22Rv1 (cell line): ENCODE measurements around the gene AACS.
"Not testable (repeated sequence)": the region's sequence is repeated elsewhere in the genome, so short reads cannot be mapped to it uniquely, and the experiment has no call there.

Experiments
- H3K27ac ChIP-seq: fragments of 450-650 bp; 2 replicates; pipeline ENCODE4 v1.5.1; 2017
- ZFX ChIP-seq: fragments of 450-650 bp; IDR thresholded peaks from 2 replicates; pipeline ENCODE4 v1.6.1; 2017; ENCODE audit warnings: antibody characterized with exemption, borderline replicate concordance
- TF ChIP-seq, protein P1 (sequence below): fragments of 450-650 bp; IDR thresholded peaks from 2 replicates; pipeline ENCODE4 v1.5.1; 2017; ENCODE audit warnings: mild to moderate bottlenecking

The AACS gene

DNA sequence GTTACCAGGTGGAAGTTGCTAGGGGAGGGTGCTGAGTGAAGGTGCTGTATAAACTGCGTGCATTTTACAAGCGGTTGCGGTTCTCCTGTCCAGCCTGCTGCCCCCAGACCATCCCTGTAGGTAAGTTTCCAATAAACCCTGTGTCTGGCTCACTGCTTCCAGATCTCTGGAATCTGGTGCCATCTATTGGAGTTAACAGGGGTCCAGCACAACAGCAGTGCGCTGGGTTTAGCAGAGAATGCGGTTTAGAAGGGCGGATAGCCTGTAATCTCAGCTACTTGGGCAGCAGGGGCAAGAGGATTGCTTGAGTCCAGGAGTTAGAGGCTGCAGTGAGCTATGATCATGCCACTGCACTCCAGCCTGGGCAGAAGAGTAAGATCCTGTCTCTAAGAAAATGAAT is 4.9 kb downstream of the AACS start:
- H3K27ac ChIP-seq: no peak overlapping the region
- TF ChIP-seq, protein P1, sequence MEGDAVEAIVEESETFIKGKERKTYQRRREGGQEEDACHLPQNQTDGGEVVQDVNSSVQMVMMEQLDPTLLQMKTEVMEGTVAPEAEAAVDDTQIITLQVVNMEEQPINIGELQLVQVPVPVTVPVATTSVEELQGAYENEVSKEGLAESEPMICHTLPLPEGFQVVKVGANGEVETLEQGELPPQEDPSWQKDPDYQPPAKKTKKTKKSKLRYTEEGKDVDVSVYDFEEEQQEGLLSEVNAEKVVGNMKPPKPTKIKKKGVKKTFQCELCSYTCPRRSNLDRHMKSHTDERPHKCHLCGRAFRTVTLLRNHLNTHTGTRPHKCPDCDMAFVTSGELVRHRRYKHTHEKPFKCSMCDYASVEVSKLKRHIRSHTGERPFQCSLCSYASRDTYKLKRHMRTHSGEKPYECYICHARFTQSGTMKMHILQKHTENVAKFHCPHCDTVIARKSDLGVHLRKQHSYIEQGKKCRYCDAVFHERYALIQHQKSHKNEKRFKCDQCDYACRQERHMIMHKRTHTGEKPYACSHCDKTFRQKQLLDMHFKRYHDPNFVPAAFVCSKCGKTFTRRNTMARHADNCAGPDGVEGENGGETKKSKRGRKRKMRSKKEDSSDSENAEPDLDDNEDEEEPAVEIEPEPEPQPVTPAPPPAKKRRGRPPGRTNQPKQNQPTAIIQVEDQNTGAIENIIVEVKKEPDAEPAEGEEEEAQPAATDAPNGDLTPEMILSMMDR: peak; percentile 20; the same call in 1 of the 2 replicates
- TF ChIP-seq ZFX: no peak

GRCh38 chr12:125070661-125071390 is 5.6 kb downstream of the AACS start:
- TF ChIP-seq, protein P1: no peak
- TF ChIP-seq ZFX: no peak

GRCh38 chr12:125071456-125071855 is 6.2 kb downstream of the AACS start:
- no peak overlapping the region for H3K27ac ChIP-seq
- TF ChIP-seq, protein P1: no peak
- no peak for TF ChIP-seq ZFX

More at GRCh38 chr12:125070661-125071390, 5.6 kb downstream of the AACS start:
- no peak overlapping the region for H3K27ac ChIP-seq

- TF ChIP-seq, protein P1: no peak
- no peak for TF ChIP-seq ZFX
Measured at GRCh38 chr12:125072496-125072895, 7.3 kb downstream of the AACS start.

GRCh38 chr12:125074294-125074693 is 9.1 kb downstream of the AACS start:
- H3K27ac ChIP-seq: not testable (repeated sequence)

More at GRCh38 chr12:125072496-125072895, 7.3 kb downstream of the AACS start:
- H3K27ac ChIP-seq: no peak overlapping the region

GRCh38 chr12:125076103-125076502 is 10.9 kb downstream of the AACS start:
- no peak overlapping the region for H3K27ac ChIP-seq
- no peak for TF ChIP-seq ZFX

DNA sequence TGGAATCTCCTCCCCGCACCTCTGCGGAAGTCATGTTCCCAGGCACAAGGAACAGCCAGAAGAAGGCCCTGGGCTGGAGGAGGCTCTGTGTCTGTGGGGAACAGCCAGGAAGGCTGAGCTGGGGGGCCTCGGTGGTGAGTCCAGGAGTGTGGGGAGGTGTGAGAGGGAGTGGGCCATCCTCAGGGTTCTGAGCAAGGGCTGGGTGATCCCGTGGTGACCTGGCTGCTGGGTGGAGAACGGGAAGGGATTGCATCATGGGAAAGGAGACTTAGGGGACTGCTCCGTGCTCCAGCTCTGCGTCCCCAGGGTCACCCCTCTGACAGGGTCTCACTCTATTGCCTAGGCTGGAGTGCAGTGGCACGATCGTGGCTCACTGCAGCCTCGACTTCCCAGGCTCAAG is 13.8 kb downstream of the AACS start:
- TF ChIP-seq, protein P1: no peak
- TF ChIP-seq ZFX: no peak
- H3K27ac ChIP-seq: no peak overlapping the region

DNA sequence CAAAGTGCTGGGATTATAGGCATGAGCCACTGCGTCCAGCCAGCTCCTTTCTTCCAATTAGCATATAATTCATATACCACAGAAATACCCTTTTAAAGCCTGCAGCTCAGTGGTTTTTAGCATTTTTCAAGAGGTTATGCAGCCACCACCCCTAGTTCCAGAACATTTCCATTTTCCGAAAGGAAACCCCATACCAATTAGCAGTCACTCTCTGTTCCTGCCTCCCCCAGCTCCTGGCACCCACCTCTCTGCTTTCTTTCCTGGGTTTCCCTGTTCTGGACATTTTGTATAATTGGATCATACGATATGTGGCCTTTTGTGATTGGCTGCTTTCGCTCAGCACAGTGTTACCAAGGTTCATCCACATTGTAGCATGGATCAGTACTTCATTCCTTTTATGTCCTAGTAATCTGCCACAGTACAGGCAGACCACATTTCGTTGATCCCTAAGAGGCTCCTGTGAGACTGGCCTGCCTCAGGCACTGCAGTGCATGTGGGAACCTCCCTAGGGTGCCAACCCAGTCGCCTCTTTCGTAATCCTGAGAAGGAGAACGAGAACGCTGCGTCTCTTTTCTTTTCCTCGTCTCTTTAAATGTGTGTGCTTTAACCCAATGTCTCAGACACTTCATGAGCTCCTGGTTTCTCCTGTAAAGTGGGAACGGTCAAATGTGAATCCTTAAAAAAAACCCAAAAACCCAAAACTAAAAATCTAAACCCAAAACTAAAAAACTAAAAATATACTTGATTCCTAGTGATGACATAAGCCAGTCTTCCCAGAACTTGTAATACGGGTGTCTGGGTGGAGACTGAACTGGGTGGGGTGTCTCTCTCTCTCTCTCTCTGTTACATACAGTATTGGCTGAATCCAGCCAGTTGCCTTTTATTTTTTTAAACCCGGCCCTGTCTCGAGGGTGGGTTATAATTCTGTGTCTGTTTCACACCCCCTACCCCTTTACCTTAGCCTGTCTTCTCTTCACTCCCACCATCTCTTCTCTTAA is 14.7 kb downstream of the AACS start:
- no peak for TF ChIP-seq ZFX
- TF ChIP-seq, protein P1: no peak
- H3K27ac ChIP-seq: no peak overlapping the region
